GM12878 (cell line): ENCODE data around the gene PIGV. TPM values are rescaled to one million over a fixed set of nuclear protein-coding genes. Genes with fewer than 3 reads are reported as not detected.
A peak's percentile ranks its signal among the peaks of the same experiment; 100 is the strongest.

Source experiments
- ATF7 ChIP-seq: fragments of 450-650 bp; IDR thresholded peaks from 2 replicates; pipeline ENCODE4 v1.6.1; 2016; ENCODE audit warnings: low read depth, mild to moderate bottlenecking
- BACH1 ChIP-seq: fragments of 450-650 bp; IDR thresholded peaks from 2 replicates; pipeline ENCODE4 v1.6.1; 2017; ENCODE audit warnings: mild to moderate bottlenecking, borderline replicate concordance
- HDAC6 ChIP-seq: fragments of 200-600 bp; sonication (generic); IDR thresholded peaks from one replicate; pipeline ENCODE4 v1.8.0; 2017; ENCODE audit warnings: antibody characterized with exemption; ENCODE audit not compliant: unreplicated experiment
- IKZF1 ChIP-seq: fragments of 450-650 bp; conservative IDR thresholded peaks from 2 replicates; pipeline ENCODE4 v1.6.1; 2017; ENCODE audit warnings: antibody characterized with exemption, mild to moderate bottlenecking
- IRF4 ChIP-seq: IDR thresholded peaks from 2 replicates; pipeline ENCODE4 v1.6.1; 2011; ENCODE audit warnings: low read depth, low read length
- JUNB ChIP-seq: IDR thresholded peaks from 2 replicates; pipeline ENCODE4 v1.6.1; 2016; ENCODE audit warnings: antibody characterized with exemption, mild to moderate bottlenecking
- MYC ChIP-seq: IDR thresholded peaks from 2 replicates; pipeline ENCODE4 v1.6.1; 2011; ENCODE audit warnings: mild to moderate bottlenecking, low read length, moderate library complexity, inconsistent platforms; ENCODE audit not compliant: insufficient read depth, insufficient replicate concordance, insufficient read length, severe bottlenecking
- NFIC ChIP-seq: IDR thresholded peaks from 2 replicates; pipeline ENCODE4 v1.6.1; 2012; ENCODE audit warnings: low read depth, mild to moderate bottlenecking, inconsistent platforms, low read length, moderate library complexity
- NFYB ChIP-seq: IDR thresholded peaks from 2 replicates; pipeline ENCODE4 v1.6.1; 2011; ENCODE audit warnings: low read depth, mild to moderate bottlenecking, low read length, improper control_type of control experiment, moderate library complexity; ENCODE audit not compliant: insufficient read depth
- NR2C1 ChIP-seq: fragments of 450-650 bp; IDR thresholded peaks from 2 replicates; pipeline ENCODE4 v1.6.1; 2017; ENCODE audit warnings: antibody characterized with exemption, mild to moderate bottlenecking, moderate library complexity
- NRF1 ChIP-seq: conservative IDR thresholded peaks from 2 replicates; pipeline ENCODE4 v1.6.1; 2011; ENCODE audit warnings: mild to moderate bottlenecking, low read depth, low read length, improper control_type of control experiment
- PBX3 ChIP-seq: IDR thresholded peaks from 2 replicates; pipeline ENCODE4 v1.6.1; 2011; ENCODE audit warnings: mild to moderate bottlenecking, low read depth, low read length, moderate library complexity; ENCODE audit not compliant: insufficient replicate concordance
- POLR2AphosphoS5 ChIP-seq: IDR thresholded peaks from 2 replicates; pipeline ENCODE4 v1.6.1; 2011; ENCODE audit warnings: mild to moderate bottlenecking, low read length, inconsistent platforms
- RB1 ChIP-seq: fragments of 450-650 bp; formaldehyde crosslinking; IDR thresholded peaks from 2 replicates; pipeline ENCODE4 v1.6.1; 2017; ENCODE audit warnings: mild to moderate bottlenecking, borderline replicate concordance
- RELA ChIP-seq: fragments of 450-650 bp; IDR thresholded peaks from 2 replicates; pipeline ENCODE4 v1.8.0; 2014; ENCODE audit warnings: borderline replicate concordance; ENCODE audit not compliant: partially characterized antibody
- SKIL ChIP-seq: fragments of 450-650 bp; IDR thresholded peaks from 2 replicates; pipeline ENCODE4 v1.6.1; 2017; ENCODE audit warnings: mild to moderate bottlenecking, low read depth, inconsistent platforms; ENCODE audit not compliant: poor library complexity, severe bottlenecking
- SP1 ChIP-seq: IDR thresholded peaks from one replicate; pipeline ENCODE4 v1.6.1; 2011; ENCODE audit warnings: low read depth, low read length
- SUPT20H ChIP-seq: IDR thresholded peaks from 2 replicates; pipeline ENCODE4 v1.6.1; 2011; ENCODE audit warnings: low read depth, mild to moderate bottlenecking, low read length, moderate library complexity, borderline replicate concordance; ENCODE audit not compliant: control insufficient read depth
- TCF3 ChIP-seq: IDR thresholded peaks from 2 replicates; pipeline ENCODE4 v1.6.1; 2012; ENCODE audit warnings: low read depth, mild to moderate bottlenecking, low read length, borderline replicate concordance; ENCODE audit not compliant: insufficient read depth
- USF2 ChIP-seq: IDR thresholded peaks from 2 replicates; pipeline ENCODE4 v1.6.1; 2011; ENCODE audit warnings: low read depth, low read length, improper control_type of control experiment, borderline replicate concordance
- ZBTB4 ChIP-seq: fragments of 450-650 bp; formaldehyde crosslinking; IDR thresholded peaks from 2 replicates; pipeline ENCODE4 v1.4.0; 2022; ENCODE audit warnings: mild to moderate bottlenecking, moderate library complexity
- ZSCAN29 ChIP-seq: fragments of 450-650 bp; IDR thresholded peaks from 2 replicates; pipeline ENCODE4 v1.6.1; 2017; ENCODE audit warnings: mild to moderate bottlenecking, moderate library complexity
- polyA plus RNA-seq, 11 experiments: library from polyadenylated mRNA; depleted of rRNA in 4 of 11; unstranded in 6 of 11; stranded (reverse) in 5 of 11; fragments of >200 nt; fragmentation: Nextera tagmentation in 4 of 11; fragmentation: Illumina TruSeq in 1 of 11; extraction: Ambion mirVana in 4 of 11; extraction: Trizol in 1 of 11; gene quantifications; 1 replicate in 1 of 11; 2 replicates in 10 of 11; pipeline versions ENCODE4 v1.2.1 to v1.2.3, GENCODE V29; 2011 to 2016; ENCODE audit warnings: inconsistent platforms in 2 of 11, missing spikeins in 2 of 11, low read depth in 1 of 11
- total RNA-seq, 4 experiments: library from RNA; depleted of rRNA in 3 of 4; stranded (reverse); fragments of >200 nt in 3 of 4; fragmentation: Illumina TruSeq in 1 of 4; extraction: Trizol in 1 of 4; gene quantifications; 2 replicates each; pipeline versions ENCODE4 v1.2.1 to v1.2.3, GENCODE V29; 2013 to 2021

The PIGV gene
- total and polyA plus RNA-seq, 10 of the 15 experiments (the other 5 are each of a cell fraction or from before 2014, with no cell fraction given): 8.8 to 18.1 (median 11.9) TPM

- no peak for TF ChIP-seq ZBTB4 (CRISPR knock-in tag)
- TF ChIP-seq JUNB: no peak
- 0 out of 2 replicates have a peak, but pooled peaks have one; percentile 31 for TF ChIP-seq ZSCAN29
- TF ChIP-seq RB1: peak; percentile 71; the same call in 1 of the 2 replicates
- no peak for TF ChIP-seq NFYB
- no peak for TF ChIP-seq ATF7
- TF ChIP-seq NFIC: no peak
- 0 out of 2 replicates have a peak, but pooled peaks have one; percentile 52 for TF ChIP-seq BACH1
- no peak; the same call in 1 of the 2 replicates for TF ChIP-seq POLR2AphosphoS5
- TF ChIP-seq SUPT20H: no peak
- TF ChIP-seq TCF3: no peak
- TF ChIP-seq NRF1: no peak
- no peak for TF ChIP-seq HDAC6
- TF ChIP-seq SKIL: no peak
- TF ChIP-seq SP1: no peak
- TF ChIP-seq USF2: no peak
- TF ChIP-seq IRF4: no peak
- no peak for TF ChIP-seq PBX3
- 0 out of 2 replicates have a peak, but pooled peaks have one; percentile 14 for TF ChIP-seq NR2C1
- TF ChIP-seq RELA: peak; percentile 19
- TF ChIP-seq IKZF1: peak; percentile 65
- peak; percentile 23 for TF ChIP-seq MYC
Measured at GRCh38 chr1:26826261-26827105, 38.7 kb downstream of the PIGV start, which contains the start of gene ZDHHC18 (continued).
